ENCODE data around the gene PTPN4.

DNA sequence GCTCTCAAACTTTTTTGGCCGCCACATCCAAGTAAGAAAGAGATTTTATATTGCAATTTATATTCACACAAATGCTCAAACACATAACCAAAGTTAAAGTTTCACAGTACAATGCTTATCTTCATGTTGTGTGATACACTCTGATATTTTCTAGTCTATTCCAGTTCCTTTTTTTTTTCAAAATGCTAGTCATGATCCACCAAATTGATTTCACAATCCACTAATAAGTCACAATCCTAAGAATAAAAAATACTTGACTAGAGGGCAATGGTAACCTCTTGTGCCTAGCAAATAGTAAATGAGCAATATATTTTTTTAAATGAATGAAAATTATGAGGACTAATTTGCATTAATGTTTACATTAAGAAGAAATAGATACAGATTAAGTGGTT is 5.8 kb upstream of the PTPN4 start:
- TF ChIP-seq, protein P1, sequence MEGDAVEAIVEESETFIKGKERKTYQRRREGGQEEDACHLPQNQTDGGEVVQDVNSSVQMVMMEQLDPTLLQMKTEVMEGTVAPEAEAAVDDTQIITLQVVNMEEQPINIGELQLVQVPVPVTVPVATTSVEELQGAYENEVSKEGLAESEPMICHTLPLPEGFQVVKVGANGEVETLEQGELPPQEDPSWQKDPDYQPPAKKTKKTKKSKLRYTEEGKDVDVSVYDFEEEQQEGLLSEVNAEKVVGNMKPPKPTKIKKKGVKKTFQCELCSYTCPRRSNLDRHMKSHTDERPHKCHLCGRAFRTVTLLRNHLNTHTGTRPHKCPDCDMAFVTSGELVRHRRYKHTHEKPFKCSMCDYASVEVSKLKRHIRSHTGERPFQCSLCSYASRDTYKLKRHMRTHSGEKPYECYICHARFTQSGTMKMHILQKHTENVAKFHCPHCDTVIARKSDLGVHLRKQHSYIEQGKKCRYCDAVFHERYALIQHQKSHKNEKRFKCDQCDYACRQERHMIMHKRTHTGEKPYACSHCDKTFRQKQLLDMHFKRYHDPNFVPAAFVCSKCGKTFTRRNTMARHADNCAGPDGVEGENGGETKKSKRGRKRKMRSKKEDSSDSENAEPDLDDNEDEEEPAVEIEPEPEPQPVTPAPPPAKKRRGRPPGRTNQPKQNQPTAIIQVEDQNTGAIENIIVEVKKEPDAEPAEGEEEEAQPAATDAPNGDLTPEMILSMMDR (IDR thresholded peaks at IDR 0.05), result no peak
- TF ChIP-seq POLR2A (IDR thresholded peaks at IDR 0.05), result no peak

Data from adrenal gland (tissue), 5 donors.